NCI-H128 (cell line): ENCODE data around the gene EHD1.

Source experiments
- DNase-seq: peaks from one replicate; lab custom pipeline; 2025; ENCODE audit not compliant: unreplicated experiment; lab: John Stamatoyannopoulos, UW

Gene EHD1

GRCh38 chr11:64910451-64911093 lies 32.2 kb upstream of the EHD1 start:
- DNase-seq = no peak

- no peak for DNase-seq
Measured at GRCh38 chr11:64909653-64910343, 31.4 kb upstream of the EHD1 start.

- no peak for DNase-seq
Measured at GRCh38 chr11:64908766-64909165, 30.3 kb upstream of the EHD1 start.

GRCh38 chr11:64906314-64906635 lies 27.9 kb upstream of the EHD1 start:
- no peak for DNase-seq

- no peak for DNase-seq
Measured at GRCh38 chr11:64905516-64906313, 27.3 kb upstream of the EHD1 start.

GRCh38 chr11:64903291-64903833 lies 24.9 kb upstream of the EHD1 start:
- no peak for DNase-seq

- no peak for DNase-seq
Measured at GRCh38 chr11:64902102-64902900, 23.9 kb upstream of the EHD1 start.

- DNase-seq = no peak
Measured at GRCh38 chr11:64900774-64901173, 22.4 kb upstream of the EHD1 start.

- DNase-seq = no peak
Measured at GRCh38 chr11:64900263-64900678, 21.9 kb upstream of the EHD1 start.

GRCh38 chr11:64898541-64898940 lies 20.1 kb upstream of the EHD1 start:
- no peak for DNase-seq

GRCh38 chr11:64898076-64898445 lies 19.6 kb upstream of the EHD1 start:
- DNase-seq = no peak

- no peak for DNase-seq
Measured at GRCh38 chr11:64897381-64898075, 19.1 kb upstream of the EHD1 start.

- DNase-seq = no peak
Measured at GRCh38 chr11:64896448-64897022, 18.1 kb upstream of the EHD1 start.

GRCh38 chr11:64894812-64895452 lies 16.5 kb upstream of the EHD1 start:
- no peak for DNase-seq

GRCh38 chr11:64894070-64894811 lies 15.8 kb upstream of the EHD1 start:
- DNase-seq = peak; percentile 53

- DNase-seq = no peak
Measured at GRCh38 chr11:64893194-64894069, 15.0 kb upstream of the EHD1 start.

GRCh38 chr11:64892838-64893193 lies 14.4 kb upstream of the EHD1 start:
- DNase-seq = no peak

GRCh38 chr11:64892411-64892831 lies 14.0 kb upstream of the EHD1 start:
- DNase-seq = no peak
